GM19438 (cell line): ENCODE results near the gene SHROOM3.
"Not testable (repeated sequence)": the region's sequence is repeated elsewhere in the genome, so short reads cannot be mapped to it uniquely, and the experiment has no call there.

Source experiments
- ATAC-seq: cut with Tn5 transposase; IDR thresholded peaks from one replicate; pipeline ENCODE4 v1.9.1; 2021; ENCODE audit warnings: low read depth; ENCODE audit not compliant: unreplicated experiment

Gene SHROOM3

DNA sequence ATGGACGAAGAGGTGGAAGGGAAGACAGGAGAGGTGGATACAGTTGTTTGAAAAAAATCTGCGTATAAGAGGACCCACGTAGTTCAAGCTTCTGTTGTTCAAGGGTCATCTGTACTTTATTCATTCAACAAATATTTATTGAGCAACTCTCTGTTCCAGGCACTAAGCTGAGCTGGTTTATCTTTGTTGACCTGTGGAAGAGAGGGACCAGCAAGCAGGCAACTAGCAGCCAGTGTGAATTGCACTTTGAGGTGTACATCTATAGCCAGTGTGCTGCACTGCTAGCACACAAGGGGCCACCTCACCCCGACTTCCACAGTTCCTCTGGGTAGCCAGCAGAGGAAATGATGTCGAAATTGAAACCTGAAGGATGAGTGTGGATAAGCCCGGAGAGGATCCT is 271.6 kb downstream of the SHROOM3 start:
- no peak for ATAC-seq

- no peak for ATAC-seq
Observed at GRCh38 chr4:76708971-76709771, 274.1 kb downstream of the SHROOM3 start.

- no peak for ATAC-seq
Observed at GRCh38 chr4:76709772-76710090, 274.7 kb downstream of the SHROOM3 start.

DNA sequence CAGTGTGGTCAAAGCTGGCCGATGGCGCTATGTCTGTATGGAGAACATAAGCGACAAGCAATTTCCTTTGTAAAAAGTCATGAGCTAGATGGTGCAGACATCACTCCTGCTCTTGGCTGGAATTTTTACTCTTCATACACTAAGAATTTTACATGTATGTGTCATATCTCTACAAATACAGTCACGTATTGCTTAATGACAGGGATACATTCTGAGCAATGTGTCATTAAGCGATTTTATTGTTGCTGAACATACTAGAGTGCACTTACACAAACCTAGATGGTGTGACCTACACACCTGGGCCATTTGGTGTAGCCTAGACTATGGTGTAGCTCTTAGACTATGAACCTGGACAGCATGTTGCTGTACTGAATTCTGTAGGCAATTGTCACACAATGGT is 277.5 kb downstream of the SHROOM3 start:
- no peak for ATAC-seq

GRCh38 chr4:76714226-76714625 is 279.2 kb downstream of the SHROOM3 start:
- ATAC-seq = no peak

- no peak for ATAC-seq
Observed at GRCh38 chr4:76716020-76716419, 281.0 kb downstream of the SHROOM3 start.

DNA sequence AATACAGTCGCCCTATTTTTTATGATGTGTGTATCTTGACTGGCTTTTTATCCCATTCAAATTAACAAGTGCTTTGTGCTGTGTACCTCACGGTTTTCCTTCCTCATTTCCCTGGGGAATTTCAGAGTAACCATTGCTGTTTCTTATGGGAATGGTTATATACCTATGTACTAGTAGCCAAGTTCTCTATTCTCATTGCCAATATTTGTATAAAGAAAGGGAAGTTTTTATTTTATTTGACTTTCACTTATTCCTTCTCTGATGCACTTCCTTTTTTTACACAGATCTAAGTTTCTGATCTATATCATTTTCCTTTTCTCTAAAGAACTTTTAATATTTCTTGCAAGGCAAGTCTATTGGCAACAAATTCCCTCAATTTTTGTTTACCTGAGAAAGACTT is 281.6 kb downstream of the SHROOM3 start:
- no peak for ATAC-seq

DNA sequence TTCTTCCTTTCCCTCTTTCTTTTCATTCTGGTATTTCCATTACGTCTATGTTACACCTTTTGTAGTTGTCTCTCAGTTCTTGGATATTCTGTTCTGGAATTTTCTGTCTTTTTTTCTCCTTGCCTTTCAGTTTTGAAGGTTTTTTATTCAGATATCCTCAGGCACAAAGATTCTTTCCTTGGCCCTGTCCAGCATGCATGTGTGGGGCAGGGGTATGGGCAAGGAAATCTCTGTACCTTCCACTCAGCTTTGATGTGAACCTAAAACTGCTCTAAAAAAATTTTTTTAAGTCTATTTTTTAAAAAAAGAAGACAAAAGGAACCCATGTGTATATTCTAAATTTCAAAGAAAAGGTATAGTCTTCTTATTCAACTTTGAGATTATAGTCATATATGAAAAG is 282.4 kb downstream of the SHROOM3 start:
- no peak for ATAC-seq

- no peak for ATAC-seq
Observed at GRCh38 chr4:76718021-76718420, 283.0 kb downstream of the SHROOM3 start.

- no peak for ATAC-seq
Observed at GRCh38 chr4:76718831-76719230, 283.8 kb downstream of the SHROOM3 start.

DNA sequence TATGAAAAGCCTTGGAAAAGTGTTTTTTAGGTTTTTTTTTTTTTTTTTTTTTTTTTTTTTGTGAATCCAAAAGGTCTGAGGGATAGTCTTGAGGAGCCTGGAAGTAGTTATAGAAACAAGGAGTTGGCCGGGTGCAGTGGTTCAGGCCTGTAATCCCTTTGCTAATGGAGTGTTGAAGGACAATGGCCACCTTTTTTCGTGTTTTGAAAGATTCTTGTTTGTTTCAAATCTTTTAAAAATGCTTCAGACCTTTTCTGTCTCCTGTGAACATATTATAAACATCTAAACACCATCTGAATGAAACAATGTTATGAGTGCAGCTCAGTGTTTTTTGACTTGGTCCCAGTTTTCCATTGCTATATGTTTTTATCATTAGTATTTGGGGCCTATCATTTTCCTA is 285.1 kb downstream of the SHROOM3 start:
- no peak for ATAC-seq

DNA sequence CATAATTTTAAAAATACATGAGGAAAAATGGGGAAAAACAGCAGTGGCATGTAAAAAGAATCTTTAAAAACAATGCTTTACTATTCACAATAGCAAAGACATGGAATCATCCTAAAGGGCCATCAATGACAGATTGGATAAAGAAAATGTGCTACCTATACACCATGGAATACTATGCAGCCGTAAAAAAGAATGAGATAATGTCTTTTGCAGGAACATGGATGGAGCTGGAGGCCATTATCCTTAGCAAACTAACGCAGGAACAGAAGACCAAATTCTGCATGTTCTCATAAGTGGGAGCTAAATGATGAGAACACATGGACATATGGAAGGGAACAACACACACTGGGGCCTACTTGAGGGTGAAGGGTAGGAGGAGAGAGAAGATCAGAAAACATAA is 287.1 kb downstream of the SHROOM3 start:
- ATAC-seq = not testable (repeated sequence)

DNA sequence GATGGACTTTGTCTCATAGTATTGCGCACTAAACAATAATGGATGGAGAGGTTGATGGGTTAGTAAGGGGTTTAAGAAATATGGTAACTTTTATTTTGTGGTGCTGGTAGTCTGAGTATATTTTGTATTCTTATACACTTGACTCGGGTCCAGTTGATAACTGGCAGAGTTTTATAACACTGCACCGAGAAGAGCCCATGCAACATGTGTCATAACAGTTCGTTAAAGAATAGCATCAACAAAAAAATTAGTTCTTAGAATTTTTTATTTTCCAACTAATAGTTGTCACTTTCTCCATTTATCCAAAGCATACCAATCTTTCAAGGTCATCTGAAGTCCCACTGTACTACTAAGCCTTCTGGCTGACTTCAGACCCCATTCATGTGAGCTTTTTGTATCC is 287.8 kb downstream of the SHROOM3 start:
- no peak for ATAC-seq

- ATAC-seq = no peak
Observed at GRCh38 chr4:76723373-76723772, 288.3 kb downstream of the SHROOM3 start.

GRCh38 chr4:76723924-76724323 is 288.9 kb downstream of the SHROOM3 start:
- ATAC-seq = no peak

GRCh38 chr4:76725039-76725438 is 290.0 kb downstream of the SHROOM3 start:
- ATAC-seq = no peak

GRCh38 chr4:76726176-76726575 is 291.1 kb downstream of the SHROOM3 start:
- ATAC-seq = no peak

GRCh38 chr4:76726631-76727030 is 291.6 kb downstream of the SHROOM3 start:
- ATAC-seq = no peak

- ATAC-seq = not testable (repeated sequence)
Observed at GRCh38 chr4:76727934-76728333, 292.9 kb downstream of the SHROOM3 start.

GRCh38 chr4:76729460-76729859 is 294.4 kb downstream of the SHROOM3 start:
- no peak for ATAC-seq

DNA sequence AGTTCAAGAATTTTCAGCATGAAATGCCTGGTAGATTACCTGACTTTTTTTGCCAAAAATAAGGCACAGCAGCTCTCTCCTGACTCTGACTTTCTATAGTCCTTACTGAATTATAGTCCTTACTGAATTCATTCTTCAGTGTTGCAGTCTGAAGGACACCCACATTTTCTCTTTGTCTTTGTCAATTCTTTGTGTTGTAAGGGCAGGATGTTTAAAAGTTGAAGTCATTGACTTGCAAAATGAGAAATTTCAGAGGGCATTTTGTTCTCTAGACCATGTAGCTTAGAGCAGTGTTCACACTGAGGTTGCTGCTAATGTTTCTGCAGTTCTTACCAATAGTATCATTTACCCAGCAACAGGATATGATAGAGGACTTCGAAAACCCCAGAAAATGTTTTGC is 295.0 kb downstream of the SHROOM3 start:
- ATAC-seq = no peak

DNA sequence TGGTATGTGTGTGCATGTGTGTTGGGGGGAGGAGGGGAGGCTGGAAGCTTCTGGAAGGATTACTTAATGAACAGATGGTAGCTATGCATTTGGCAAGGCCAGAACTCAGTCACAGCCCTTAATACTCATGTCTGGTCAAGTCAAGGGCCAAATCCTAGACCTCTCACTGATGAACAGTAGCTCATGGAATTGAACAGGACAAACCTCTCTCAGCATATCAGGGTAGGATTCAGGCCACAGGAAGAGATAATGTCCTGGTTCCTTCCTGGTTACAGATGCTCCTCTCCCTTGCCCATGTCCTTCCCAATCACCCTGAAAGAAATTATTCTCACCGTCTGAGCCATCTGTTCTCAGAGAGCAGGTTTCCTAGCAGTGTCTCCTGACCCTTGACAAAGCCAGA is 297.2 kb downstream of the SHROOM3 start:
- ATAC-seq = no peak
